HG03066 (cell line): ENCODE data around the gene FBXO15.

Experiments
- ATAC-seq: cut with Tn5 transposase; IDR thresholded peaks from one replicate; pipeline ENCODE4 v1.9.1; 2021; ENCODE audit warnings: low read depth; ENCODE audit not compliant: unreplicated experiment

The FBXO15 gene, protein sequence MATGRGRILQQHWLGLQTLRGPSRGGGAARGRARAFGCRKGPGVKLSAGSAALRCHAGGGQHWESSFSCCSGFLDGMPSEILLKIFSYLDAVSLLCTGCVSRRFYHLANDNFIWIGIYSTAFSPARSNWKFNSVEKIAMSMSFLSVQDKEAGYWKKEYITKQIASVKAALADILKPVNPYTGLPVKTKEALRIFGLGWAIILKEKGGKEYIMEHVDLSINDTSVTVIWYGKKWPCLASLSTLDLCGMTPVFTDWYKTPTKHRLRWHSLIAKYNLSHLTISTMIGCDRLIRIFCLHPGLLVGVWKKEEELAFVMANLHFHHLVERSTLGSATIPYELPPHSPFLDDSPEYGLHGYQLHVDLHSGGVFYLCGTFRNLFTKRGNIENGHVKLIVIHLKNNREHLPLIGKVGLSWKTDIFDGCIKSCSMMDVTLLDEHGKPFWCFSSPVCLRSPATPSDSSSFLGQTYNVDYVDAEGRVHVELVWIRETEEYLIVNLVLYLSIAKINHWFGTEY

DNA sequence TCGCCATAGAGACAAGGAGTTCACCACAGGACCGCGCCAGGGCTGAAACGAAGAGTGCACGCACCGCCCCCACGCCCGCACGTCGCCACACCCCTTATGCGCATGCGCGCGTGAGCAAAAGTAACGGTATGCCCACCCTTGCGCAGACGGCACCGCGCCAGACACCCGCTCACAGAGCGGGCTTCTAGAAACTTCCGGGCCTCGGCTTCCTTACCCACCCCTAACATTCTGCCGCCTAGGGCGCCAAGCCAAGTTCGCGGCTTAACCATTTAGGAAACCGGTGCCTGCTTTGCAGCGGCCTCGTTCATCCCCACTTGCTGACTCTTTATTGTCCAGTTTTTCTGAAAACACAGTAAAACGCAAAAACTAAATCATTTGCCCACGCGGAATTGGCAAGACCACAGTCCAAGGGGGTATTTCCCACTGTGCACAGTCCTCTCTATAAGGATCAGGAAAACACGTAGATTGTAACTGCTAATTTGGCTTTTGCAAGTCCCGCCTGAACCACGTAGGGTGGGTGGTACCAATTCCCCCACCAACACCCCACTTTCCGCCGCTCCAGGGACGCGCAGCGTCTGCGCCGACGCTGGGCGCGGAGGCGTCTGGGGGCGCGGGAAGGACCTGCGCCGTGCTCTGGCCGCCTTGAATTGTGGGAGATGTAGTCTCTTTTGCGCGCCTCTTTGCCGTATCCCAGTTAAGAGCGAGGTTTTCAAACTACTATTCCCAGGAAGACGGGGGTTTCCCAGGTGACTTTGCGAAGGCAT, at the start of gene FBXO15, which contains the start of gene TIMM21:
FBXO15 (minus strand) TSS at position 56 of the 764 bp plus-strand sequence; CDS start at position 7, 49 bp downstream.
TIMM21 (plus strand) TSS at position 745 of the 764 bp plus-strand sequence. CDS start 286 bp downstream, outside the sequence.
- peak; percentile 91 for ATAC-seq

DNA sequence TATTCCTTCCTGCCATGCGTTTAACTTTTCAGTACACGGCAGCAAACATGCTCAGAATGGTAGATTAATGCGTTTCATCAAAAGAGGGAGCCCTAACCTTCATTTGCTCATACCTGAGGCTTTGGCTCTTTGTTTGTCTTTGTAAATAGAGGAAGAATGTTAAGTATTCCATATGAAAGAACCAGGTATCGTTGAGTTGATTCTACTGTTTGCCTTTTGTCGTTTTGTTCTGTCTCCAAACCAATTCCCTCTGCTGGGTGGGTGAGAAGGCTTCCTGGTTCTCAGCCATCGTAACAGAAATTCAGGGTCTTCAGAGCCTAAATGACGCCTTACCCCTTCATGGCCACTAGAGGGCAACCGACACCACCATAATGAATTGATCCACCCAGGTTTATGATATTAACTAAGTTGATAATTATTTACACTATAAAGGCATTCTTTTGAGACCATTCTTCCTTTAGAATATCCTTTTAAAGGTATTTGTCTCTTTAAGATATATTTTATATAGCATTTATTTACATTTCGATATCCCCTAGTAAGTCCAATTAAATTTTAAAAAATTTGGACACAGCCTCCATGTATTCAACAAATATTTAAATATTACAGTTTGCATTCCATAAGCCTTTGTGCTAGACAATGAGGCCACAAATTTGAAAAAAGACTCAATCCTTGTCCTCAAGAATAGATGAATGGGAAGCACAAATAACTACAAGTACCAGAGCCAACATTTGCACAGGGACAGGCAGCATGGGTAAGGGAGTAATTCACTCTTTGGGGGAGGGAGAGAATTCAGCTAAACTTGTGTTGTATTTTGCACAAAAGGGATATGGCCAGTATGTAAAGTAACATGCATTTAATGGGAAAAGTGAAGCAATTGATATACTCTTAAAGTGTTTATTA, 48.8 kb upstream of the FBXO15 start:
- peak; percentile 89 for ATAC-seq

DNA sequence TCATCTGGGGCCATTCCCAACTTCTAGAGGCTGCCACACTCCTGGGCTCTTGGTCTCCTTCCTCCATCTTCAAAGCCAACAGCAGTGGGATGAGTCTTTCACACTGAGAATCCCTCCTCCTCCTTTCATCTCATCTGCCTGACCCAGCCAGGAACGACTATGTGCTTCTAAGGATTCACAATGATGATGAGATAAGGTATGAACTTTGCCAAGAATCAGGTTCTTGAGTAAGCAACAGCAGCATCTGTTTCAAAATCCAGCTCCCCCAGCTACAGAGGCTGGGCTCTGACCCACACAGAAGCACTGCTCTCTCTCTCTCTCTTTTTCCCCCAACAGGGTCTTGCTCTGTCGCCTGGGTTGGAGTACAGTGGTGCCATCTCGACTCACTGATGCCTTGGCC, 47.1 kb upstream of the FBXO15 start:
- no peak for ATAC-seq

DNA sequence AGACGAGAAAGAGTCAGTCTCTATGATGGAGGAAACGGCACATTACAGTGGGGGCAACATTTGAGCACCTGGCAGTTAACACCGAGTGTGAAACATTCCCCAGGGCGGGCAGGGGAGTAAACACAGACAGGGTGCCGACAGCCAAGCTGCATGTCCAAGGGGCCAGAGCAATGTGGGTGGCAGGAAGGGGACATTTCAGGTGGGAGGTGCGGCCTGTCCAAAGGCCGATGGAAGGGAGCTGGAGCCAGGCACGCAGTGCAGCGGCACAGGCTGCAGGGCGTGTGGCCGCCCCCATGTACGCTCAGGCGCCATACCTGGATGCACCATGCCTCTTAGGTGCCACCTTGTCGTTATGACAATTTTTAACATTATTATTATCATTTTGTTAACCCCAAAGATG, 43.9 kb upstream of the FBXO15 start:
- ATAC-seq: no peak

DNA sequence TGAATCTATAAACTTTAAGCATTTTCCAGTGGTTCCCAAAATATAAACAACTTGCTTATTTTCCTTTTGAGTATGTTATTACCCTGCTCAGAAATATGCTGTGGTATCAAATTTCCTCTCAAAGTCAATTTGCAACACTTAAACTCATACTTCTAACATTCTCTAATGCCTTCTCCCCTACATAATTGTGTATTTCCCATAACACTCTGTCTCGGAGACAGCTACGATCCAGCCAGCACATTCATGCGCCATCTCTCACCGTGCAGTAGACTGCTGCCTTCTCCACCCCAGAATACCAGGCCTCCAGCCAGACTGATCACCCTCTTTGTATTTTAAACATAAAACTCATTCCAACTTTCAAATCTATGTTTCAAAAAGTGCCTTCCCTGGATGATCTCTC, 42.5 kb upstream of the FBXO15 start:
- no peak for ATAC-seq

DNA sequence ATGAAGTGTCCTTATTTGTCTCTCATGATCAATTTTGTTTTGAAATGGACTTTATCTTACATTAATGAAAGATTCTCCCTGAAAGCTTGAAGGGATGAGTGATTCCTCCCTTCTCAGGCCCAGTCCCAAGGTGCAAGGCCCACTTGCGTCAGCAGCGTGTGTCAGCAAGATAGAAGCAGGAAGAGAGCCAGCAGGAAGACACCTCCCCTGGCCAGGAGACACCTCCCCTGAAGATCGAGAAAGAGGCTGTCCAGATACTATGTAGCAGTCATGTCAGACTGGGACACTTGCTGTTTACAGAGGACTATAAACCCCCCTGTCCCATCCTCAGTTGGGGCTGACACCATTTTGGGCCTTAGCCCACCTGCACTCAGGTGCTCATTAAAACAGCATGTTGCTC, 39.0 kb upstream of the FBXO15 start:
- ATAC-seq: no peak

DNA sequence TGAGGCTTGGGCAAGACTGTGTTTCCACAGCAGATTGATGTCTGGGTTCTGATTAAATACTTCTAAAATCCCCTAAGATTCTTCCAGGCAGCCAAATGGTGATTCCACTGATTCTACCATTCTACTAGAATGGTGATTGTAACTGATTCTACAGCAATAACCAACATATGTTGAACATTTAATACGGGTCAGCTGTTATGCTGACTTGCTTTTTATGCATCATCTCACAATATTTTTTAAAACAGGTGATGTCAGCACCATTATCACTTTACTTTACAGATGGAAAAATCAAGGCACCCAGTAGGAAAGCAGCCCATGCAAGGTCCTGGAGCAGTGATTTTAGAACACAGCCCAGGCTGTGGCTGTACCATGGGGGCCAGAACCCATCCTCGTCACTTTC, 38.2 kb upstream of the FBXO15 start:
- ATAC-seq: no peak

DNA sequence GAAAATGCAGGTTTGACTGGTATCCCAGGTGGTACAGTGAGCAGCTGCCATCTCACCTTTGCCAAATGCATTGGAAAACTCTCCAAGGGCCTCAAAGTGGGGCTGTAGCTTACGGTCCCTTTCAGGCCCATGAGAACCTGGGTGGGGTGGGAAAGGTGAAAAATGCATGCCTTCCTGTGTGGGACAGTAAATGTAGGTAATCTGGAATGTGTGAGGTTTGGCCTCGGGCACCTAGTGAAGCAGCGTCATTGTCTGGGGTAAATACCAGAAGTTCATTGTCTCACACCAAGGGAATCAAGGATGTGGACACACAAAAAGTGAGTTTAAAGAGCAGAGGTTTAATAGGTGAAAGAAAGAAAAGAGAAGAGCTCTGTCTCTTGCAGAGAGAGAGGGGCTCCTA, 37.2 kb upstream of the FBXO15 start:
- no peak for ATAC-seq

DNA sequence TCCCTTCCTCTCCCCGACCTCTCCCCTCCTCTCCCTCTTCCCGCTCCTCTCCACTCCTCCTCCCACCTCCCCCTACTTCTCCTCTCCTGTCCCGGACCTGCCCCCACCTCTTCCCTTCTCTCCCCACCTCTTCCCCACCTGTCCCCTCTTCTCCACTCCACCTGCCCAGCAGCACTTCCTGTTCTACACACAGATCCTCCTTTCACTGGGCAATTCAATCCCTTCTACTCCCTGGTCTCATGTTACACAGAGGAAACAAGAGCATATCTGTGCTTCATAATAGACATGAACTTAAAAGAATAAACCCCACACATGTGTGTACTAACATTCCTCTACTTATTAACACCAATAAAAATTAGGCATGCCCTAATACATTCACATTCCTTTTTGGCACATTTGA, 35.5 kb upstream of the FBXO15 start:
- ATAC-seq: no peak

DNA sequence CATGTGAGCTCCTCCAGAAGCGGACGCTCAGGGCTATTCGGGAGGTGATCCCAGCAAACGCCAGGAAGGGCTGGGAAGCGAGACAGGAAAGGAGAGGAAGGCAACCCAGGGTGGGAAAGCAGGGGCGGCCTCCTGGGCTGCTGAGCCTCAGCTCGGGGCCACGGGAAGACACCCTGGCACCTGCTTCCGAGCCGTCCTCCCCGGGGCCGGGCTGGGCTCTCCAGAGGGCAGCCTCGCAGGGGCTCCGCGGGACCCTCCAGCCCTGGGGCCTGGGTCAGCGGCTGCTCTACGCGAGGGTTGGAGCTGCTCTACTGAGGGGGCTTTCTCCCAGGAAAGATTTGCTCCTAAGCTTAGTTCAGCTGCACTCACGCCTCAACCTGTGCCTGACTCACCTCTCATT, 34.7 kb upstream of the FBXO15 start:
- no peak for ATAC-seq

DNA sequence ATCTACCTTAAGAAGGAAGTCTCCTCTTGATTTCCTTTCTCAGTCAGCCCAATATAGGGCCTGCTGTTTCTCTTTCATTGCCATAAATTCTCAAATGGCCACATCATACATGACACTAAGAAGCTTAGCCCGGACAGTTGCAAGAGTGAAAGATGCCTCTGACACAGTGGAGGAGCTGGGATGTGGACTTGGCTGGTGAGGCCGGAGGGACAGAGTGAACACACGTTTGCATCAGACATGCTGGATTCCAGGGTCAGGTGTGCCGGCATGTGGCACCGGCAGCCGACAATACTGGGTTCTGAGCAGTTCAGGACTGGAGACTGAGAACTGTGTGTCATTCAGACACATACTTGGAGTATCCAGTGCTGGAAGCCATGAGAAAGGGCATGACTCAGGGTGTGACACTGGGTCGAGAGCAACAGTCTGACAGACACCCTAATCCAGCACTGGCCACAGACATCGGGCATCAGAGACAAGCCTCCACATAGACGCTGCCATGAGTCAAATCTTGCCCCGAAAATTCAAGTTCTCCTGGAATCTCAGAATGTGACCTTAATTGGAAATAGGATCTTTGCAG, 32.1 kb upstream of the FBXO15 start:
- no peak for ATAC-seq

DNA sequence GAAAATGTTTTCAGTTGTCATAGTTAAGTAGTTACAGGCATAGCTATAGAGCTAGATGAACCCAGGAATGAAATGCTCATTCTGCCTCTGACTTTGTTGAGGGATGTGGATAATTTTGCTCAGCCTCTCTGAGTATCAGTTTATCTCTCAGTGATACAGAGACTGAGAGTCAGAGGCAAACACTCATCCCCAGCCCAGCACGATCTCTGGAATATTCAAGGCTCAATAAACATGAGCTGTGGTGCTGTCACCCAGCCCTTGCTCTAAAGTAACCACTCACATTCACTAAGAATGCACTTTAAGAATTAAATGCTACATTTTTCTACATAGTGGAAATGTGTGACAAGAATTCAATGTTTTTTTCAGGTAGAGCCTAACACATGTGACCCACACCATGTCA, 31.2 kb upstream of the FBXO15 start:
- no peak for ATAC-seq

DNA sequence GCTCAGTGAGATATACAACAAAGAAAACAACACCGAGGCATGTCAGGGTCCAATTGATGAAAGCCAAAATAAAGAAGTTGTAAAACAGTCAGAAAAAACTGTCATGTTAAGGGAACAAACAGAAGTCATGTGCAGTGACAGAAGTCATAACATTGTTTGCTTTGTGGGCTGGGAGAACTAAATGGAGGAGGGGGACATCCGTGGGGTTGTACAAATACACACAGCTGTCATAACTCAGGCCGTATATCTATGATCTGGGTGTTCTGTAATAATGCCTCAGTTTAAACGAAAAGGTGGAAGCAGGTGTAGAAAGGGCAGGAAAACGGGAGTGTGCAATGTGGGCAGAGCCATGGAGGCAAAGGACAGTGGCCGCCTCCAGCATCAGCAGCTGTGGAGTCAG, 28.0 kb upstream of the FBXO15 start:
- no peak for ATAC-seq

DNA sequence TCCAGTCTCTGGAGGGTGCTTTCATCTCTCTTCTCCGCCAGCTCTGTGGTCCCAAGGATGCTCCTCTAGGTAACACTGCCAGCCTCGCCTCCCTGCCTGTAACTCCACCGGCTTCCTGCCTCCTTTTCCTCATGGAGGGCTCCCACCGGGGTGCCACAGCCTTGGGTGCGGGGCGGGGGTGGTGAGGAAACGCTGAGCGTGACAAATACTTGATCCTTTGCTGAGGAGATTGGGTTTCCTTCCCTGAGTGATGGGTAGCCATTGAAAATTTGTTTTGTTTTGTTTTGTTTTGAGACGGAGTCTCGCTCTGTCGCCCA, 25.8 kb upstream of the FBXO15 start:
- no peak for ATAC-seq

DNA sequence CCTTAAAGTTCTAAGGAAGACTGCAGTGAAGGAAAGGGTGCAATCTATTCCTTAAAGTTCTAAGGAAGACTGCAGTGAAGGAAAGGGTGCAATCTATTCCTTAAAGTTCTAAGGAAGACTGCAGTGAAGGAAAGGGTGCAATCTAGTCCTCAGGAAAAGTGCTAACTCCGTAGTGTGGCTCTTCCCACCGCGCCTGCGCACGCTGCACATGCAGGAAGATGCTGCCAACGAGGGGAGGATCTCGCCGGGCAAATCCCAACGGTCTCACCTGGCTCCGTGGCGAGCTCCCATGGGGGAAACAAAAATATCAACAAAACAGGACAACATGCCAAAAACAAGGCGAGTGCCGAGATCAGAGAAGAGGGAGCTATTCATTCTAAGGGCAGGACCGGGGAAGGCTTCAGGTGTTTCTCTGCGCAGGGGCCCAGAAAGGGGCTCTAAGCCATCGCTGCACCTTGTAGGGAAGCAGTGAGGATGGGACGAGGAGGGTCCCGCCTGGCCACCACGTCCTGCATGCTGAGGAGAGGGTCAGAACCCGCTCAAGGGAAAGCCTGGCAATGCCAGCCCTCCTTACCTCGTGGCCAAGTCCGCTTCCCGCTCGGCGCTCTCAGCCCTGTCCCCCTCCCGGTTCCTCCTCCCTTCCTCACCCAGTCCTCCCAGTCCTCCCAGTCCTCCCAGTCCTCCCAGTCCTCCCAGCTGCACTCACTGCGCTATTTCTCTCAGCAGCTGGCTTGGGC, 25.2 kb upstream of the FBXO15 start:
- ATAC-seq: no peak

DNA sequence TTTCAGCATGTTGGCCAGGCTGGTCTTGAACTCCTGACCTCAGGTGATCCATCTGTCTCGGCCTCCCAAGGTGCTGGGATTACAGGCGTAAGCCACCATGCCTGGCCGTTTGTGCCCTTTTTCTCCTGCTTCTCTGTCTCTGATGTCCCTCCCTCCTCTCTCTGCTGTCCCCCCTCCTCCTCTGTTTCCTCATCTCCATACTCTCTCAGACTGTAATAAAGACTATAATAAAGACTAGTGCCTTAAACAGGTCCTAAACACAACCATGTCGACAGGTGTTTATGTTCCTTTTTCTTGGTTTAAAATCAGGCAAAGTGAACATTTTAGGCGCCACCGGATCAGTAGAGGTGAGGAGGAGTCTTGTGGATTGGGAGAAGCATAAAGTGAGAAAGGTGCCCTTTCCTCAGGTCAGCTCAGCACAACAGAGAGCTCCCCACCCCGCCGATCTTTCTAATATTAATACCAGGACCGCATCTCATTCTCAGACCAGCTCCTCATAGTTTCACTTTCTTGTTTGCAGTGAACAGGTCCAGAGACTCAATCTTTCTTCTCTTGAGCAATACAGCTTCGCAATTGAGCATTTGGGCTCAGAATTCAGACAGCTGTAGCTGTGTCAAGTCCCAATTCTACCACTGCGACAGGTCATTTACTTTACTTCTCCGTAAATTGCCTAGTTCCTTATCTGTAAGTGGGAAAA, 24.4 kb upstream of the FBXO15 start:
- peak; percentile 99 for ATAC-seq

DNA sequence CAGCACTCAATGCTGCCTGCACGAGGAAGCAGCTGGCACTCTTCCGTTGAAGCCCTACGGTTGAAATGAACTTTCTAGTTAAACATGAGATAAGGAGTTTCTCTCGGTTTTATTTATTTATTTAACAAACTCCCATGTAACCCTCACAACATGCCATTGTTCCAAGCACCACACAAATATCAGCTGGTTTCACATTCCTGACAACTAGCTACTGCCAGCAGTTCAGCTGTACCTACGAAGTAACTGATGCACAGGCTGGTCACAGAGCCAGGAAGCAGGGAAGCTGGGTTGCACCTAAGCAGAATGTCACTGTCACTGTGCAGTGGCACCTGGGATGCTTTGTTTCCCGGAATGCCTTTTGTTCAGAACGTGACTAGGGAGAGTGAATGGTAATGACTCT, 18.8 kb upstream of the FBXO15 start:
- ATAC-seq: no peak

DNA sequence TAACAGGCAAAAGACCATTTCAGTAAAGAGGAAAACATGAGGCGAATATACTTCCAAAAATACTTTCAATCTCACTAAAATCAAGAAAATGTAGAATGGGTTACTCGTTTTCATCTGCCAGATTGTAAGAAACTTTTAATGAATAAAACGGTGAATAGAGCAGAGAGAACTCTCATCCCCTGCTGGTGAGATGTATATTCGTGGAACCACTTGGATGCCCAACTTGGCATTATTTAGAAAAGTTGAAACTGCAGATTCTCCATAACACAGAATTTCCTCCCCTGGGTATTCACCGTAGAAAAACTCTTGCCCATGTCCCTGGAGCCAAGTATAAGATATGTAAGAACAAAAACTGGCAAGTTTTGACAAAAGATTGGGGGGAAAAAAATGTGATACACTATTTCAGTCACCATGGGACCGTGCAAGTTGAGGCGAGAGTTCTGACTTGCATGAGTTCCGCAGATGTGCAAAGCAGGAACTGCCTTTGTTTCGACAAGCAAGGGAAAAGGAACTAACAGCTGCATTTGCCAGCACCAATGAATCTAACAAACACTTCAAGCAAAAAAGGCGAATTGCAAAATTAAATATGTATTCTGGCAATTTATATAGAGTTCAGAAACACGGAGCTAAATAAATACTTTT, 15.5 kb upstream of the FBXO15 start:
- ATAC-seq: no peak

DNA sequence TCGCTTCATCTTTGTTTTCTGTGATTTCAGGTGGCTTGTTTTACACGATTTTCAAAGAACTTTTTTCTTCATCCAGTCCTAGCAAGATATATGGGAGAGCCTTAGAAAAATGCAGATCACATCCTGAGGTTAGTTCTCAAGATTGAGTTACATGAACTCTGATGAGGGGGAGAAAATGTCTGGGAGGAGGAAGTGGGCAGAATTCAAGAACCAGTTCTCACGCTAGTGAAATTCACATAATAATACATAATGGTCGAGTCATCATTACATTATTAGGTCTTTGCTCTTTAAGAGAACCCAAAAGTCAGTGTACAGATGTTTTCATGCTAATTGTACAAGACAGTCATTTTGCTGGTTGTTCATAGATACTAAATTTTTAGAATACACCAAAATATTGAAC, 7.6 kb upstream of the FBXO15 start:
- no peak for ATAC-seq
